Measurements from ENCODE around the gene SIM2.
"Not testable (repeated sequence)": the region's sequence is repeated elsewhere in the genome, so short reads cannot be mapped to it uniquely, and the experiment has no call there.

Gene SIM2

GRCh38 chr21:36698981-36699545 is at the start of gene SIM2:
SIM2 (plus strand) TSS chr21:36699115; CDS start chr21:36699747, 632 bp downstream.
- no peak for DNase-seq

- DNase-seq, result no peak
These were observed 44.6 kb upstream of the SIM2 start for GRCh38 chr21:36654324-36654723.

- DNase-seq, result no peak
These were observed 44.1 kb upstream of the SIM2 start for GRCh38 chr21:36654796-36655325.

GRCh38 chr21:36656138-36656537 is 42.8 kb upstream of the SIM2 start:
- no peak for DNase-seq

- DNase-seq, result not testable (repeated sequence)
These were observed 41.6 kb upstream of the SIM2 start for GRCh38 chr21:36657290-36657689.

GRCh38 chr21:36657999-36658398 is 40.9 kb upstream of the SIM2 start:
- no peak for DNase-seq

GRCh38 chr21:36658926-36659325 is 40.0 kb upstream of the SIM2 start:
- no peak for DNase-seq

- DNase-seq, result no peak
These were observed 37.2 kb upstream of the SIM2 start for GRCh38 chr21:36661511-36662309.

- no peak for DNase-seq
These were observed 35.7 kb upstream of the SIM2 start for GRCh38 chr21:36663033-36663855.

- no peak for DNase-seq
These were observed 34.3 kb upstream of the SIM2 start for GRCh38 chr21:36664662-36664990.

GRCh38 chr21:36665806-36666205 is 33.1 kb upstream of the SIM2 start:
- no peak for DNase-seq

GRCh38 chr21:36668713-36669112 is 30.2 kb upstream of the SIM2 start:
- DNase-seq, result no peak

- DNase-seq, result no peak
These were observed 27.1 kb upstream of the SIM2 start for GRCh38 chr21:36671836-36672235.

- DNase-seq, result not testable (repeated sequence)
These were observed 26.6 kb upstream of the SIM2 start for GRCh38 chr21:36672296-36672695.

GRCh38 chr21:36672737-36673136 is 26.2 kb upstream of the SIM2 start:
- DNase-seq, result no peak

GRCh38 chr21:36676039-36676950 is 22.6 kb upstream of the SIM2 start:
- DNase-seq, result no peak

GRCh38 chr21:36677443-36677842 is 21.5 kb upstream of the SIM2 start:
- DNase-seq, result no peak

GRCh38 chr21:36678538-36678937 is 20.4 kb upstream of the SIM2 start:
- DNase-seq, result no peak

GRCh38 chr21:36681117-36681631 is 17.7 kb upstream of the SIM2 start:
- DNase-seq, result no peak

- DNase-seq, result no peak
These were observed 13.8 kb upstream of the SIM2 start for GRCh38 chr21:36684957-36685714.

- DNase-seq, result no peak
These were observed 12.0 kb upstream of the SIM2 start for GRCh38 chr21:36686955-36687354.
